Right lobe of liver (tissue), 4 donors: ENCODE data around the gene TREH.

Source experiments
- CTCF ChIP-seq, 4 donors: fragments of 200-600 bp in 3 of 4; fragments of 450-650 bp in 1 of 4; IDR thresholded peaks; one replicate each; pipeline versions ENCODE4 v1.5.1 to v1.8.0; 2016 to 2022; ENCODE audit warnings: antibody characterized with exemption in 4 of 4, mild to moderate bottlenecking in 2 of 4
- POLR2A ChIP-seq: fragments of 450-650 bp; IDR thresholded peaks from one replicate; pipeline ENCODE4 v1.6.1; 2017; ENCODE audit warnings: antibody characterized with exemption, mild to moderate bottlenecking
- donor health status: DM: no; HTN: no; CAD: no.
- donor health status: DM: no; HTN: no; CAD: no.
- donor health status: DM: no; HTN: yes; CAD: no.

GRCh38 chr11:118633319-118633690, 46.1 kb downstream of the TREH start:
- TF ChIP-seq CTCF (IDR thresholded peaks at IDR 0.05) (no peak), POLR2A (no peak)
